ENCODE data around the gene ALOX15B. TPM values are rescaled to one million over a fixed set of nuclear protein-coding genes. Genes with fewer than 3 reads are reported as not detected.

Gene ALOX15B
- total RNA-seq, 1 donor from 2014 or later = not detected

DNA sequence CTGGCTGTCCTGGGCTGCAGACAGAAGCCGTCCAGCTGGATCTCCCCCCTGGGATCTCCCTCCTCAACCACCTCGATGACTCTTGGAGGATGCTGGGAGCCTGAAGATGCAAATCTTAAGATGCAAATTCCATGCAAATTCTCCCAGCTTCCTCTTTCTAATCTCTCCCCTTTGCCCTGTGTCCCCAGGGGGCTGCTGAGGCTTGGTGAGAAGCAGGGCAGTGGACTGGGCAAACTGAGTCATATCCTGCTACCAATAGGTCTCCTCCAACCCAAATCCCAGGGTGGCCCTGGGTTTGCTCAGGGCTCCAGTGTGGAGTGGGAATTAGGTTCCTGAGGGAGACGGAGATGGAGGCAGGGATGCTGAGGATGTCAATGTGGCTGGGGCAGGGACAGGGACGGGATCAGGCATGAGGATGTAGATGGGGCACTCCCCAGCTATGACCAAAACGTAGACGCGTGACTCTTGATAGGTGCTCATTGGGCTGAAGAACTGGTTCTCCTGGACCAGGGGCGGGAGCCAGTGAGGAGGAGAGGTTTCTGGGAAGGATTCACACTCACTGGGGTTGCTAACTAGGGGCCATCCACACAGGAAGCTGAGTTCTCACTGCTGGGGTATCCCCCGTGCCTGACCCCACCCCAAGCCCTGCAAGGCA is 52.3 kb downstream of the ALOX15B start:
- H3K36me3 ChIP-seq = no peaks in the 10 kb centered on the region
- Mint-ChIP-seq H3K9me3 (no peaks in the 10 kb centered on the region), H3K36me3 (no peaks in the 10 kb centered on the region)

DNA sequence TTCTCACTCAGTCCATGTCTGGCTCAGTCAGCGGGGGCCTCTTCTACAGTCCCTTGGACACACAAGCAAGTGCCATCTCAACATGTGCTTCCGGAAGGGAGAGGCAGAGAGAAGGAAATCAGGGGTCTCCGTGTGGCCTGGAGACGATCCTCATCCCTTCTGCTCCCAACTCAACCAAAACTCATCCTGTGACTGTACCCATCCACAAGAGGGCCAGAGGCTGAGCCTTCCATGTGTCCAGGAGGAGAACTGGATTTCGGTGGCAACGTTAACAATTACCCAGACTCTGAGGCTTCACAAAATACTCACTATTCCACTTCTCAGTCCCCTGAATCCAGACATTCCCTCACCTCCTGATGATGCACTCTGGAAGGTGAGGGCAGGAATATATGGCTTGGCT is 56.5 kb downstream of the ALOX15B start:
- Mint-ChIP-seq H3K4me1 (peaks cover 2% of the 10 kb centered on the region), H3K27ac (no peak overlapping the region), H3K27me3 (ENCODE audit: insufficient read depth, low read depth) (peaks cover 20% of the 10 kb centered on the region), H3K4me3 (no peak overlapping the region), H3K9me3 (no peaks in the 10 kb centered on the region), H3K36me3 (no peaks in the 10 kb centered on the region)
- Histone ChIP-seq H3K36me3 (no peaks in the 10 kb centered on the region), H3K79me2 (ENCODE audit: low read depth) (no peaks in the 10 kb centered on the region), H3F3A (ENCODE audit: low read depth) (no peaks in the 10 kb centered on the region), H2AFZ (replicated peaks) (no peak overlapping the region), H3K27me3 (peaks cover 21% of the 10 kb centered on the region), H3K27ac (no peak overlapping the region), H3K4me2 (no peak overlapping the region), H4K20me1 (ENCODE audit: low read depth) (no peaks in the 10 kb centered on the region), H3K4me3 (no peak overlapping the region), H3K4me1 (no peaks in the 10 kb centered on the region), H3K9ac (no peak overlapping the region), H3K9me3 (ENCODE audit: low read depth) (no peaks in the 10 kb centered on the region)
- DNase-seq (ENCODE audit: low spot score) = no peak
- TF ChIP-seq EZH2phosphoT487 (IDR thresholded peaks at IDR 0.05) = no peak
- no peak for TF ChIP-seq EZH2 (IDR thresholded peaks at IDR 0.05)
- TF ChIP-seq, protein P1, sequence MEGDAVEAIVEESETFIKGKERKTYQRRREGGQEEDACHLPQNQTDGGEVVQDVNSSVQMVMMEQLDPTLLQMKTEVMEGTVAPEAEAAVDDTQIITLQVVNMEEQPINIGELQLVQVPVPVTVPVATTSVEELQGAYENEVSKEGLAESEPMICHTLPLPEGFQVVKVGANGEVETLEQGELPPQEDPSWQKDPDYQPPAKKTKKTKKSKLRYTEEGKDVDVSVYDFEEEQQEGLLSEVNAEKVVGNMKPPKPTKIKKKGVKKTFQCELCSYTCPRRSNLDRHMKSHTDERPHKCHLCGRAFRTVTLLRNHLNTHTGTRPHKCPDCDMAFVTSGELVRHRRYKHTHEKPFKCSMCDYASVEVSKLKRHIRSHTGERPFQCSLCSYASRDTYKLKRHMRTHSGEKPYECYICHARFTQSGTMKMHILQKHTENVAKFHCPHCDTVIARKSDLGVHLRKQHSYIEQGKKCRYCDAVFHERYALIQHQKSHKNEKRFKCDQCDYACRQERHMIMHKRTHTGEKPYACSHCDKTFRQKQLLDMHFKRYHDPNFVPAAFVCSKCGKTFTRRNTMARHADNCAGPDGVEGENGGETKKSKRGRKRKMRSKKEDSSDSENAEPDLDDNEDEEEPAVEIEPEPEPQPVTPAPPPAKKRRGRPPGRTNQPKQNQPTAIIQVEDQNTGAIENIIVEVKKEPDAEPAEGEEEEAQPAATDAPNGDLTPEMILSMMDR (IDR thresholded peaks at IDR 0.05) = no peak

More for the DNA sequence above, 52.3 kb downstream of the ALOX15B start:
- Histone ChIP-seq H3K4me1 (peaks cover 8% of the 10 kb centered on the region), H4K20me1 (ENCODE audit: low read depth) (no peaks in the 10 kb centered on the region), H3F3A (ENCODE audit: low read depth) (no peaks in the 10 kb centered on the region), H3K27ac (no peak overlapping the region), H3K4me2 (no peak overlapping the region), H3K9me3 (ENCODE audit: low read depth) (no peaks in the 10 kb centered on the region), H3K4me3 (no peak overlapping the region), H3K27me3 (peaks cover 32% of the 10 kb centered on the region), H2AFZ (replicated peaks) (no peak overlapping the region), H3K9ac (no peak overlapping the region), H3K79me2 (ENCODE audit: low read depth) (no peaks in the 10 kb centered on the region)
- Mint-ChIP-seq H3K27ac (no peak overlapping the region), H3K27me3 (ENCODE audit: insufficient read depth, low read depth) (peaks cover 23% of the 10 kb centered on the region), H3K4me1 (peaks cover 5% of the 10 kb centered on the region), H3K4me3 (no peak overlapping the region)
- no peak for TF ChIP-seq EZH2phosphoT487 (IDR thresholded peaks at IDR 0.05)
- TF ChIP-seq, protein P1 (IDR thresholded peaks at IDR 0.05) = no peak
- no peak for TF ChIP-seq EZH2 (IDR thresholded peaks at IDR 0.05)
- DNase-seq (ENCODE audit: low spot score) = no peak

DNA sequence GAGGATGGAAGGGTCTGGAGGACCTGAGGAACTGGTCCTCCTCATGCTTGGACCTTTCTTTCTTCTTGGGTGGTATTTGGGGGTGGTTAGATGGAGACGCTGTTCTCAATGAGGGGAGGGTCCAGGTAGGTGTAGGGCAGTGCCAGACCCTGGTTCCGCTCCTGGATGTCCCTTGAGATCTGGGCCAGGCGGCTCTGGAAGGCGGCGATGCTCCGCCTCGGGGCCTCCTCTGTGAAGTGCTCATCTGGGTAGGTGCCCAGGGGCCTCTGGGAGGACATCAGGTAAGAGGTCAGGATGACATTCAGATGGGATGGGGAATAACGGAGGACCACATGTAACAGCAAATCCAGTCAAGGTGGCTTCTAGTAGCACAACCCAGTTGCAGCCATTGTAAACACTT is 57.7 kb downstream of the ALOX15B start:
- Histone ChIP-seq H3K27ac (no peak overlapping the region), H3K9ac (no peak overlapping the region), H3K79me2 (ENCODE audit: low read depth) (no peaks in the 10 kb centered on the region), H2AFZ (replicated peaks) (no peak overlapping the region), H3K36me3 (no peaks in the 10 kb centered on the region), H3F3A (ENCODE audit: low read depth) (no peaks in the 10 kb centered on the region), H3K27me3 (peaks cover 15% of the 10 kb centered on the region), H3K9me3 (ENCODE audit: low read depth) (no peaks in the 10 kb centered on the region), H3K4me1 (no peaks in the 10 kb centered on the region), H3K4me3 (no peak overlapping the region), H3K4me2 (no peak overlapping the region), H4K20me1 (ENCODE audit: low read depth) (no peaks in the 10 kb centered on the region)
- no peak overlapping the region for H3K4me3 Mint-ChIP-seq
- no peak for DNase-seq (ENCODE audit: low spot score)
- H3K9me3 Mint-ChIP-seq = no peaks in the 10 kb centered on the region
- no peaks in the 10 kb centered on the region for H3K36me3 Mint-ChIP-seq
- TF ChIP-seq, protein P1 (IDR thresholded peaks at IDR 0.05) = no peak
- no peak for TF ChIP-seq EZH2 (IDR thresholded peaks at IDR 0.05)
- no peak for TF ChIP-seq EZH2phosphoT487 (IDR thresholded peaks at IDR 0.05)
- H3K4me1 Mint-ChIP-seq = peaks cover 2% of the 10 kb centered on the region
- no peak overlapping the region for H3K27ac Mint-ChIP-seq
- peaks cover 25% of the 10 kb centered on the region for H3K27me3 Mint-ChIP-seq (ENCODE audit: insufficient read depth, low read depth)

Small RNA genes lying within 50 kb of the gene (microRNA-seq; reads per million reads assigned to microRNA genes)
- gene MIR4314 = not detected

Small RNA genes lying within 50 kb of the gene (small RNA-seq; reads per million reads assigned to genes)
- gene MIR4314 = not detected

Other genes starting within 250 kb of the ALOX15B start
- gene KDM6B, start 204.8 kb upstream of the ALOX15B start, total RNA-seq (ENCODE audit: low replicate concordance) = 6.8 and 12.3 TPM in 2 replicates
- 13.8 and 53.7 TPM in 2 replicates for gene TMEM88, start 184.0 kb upstream of the ALOX15B start, total RNA-seq (ENCODE audit: low replicate concordance)
- gene NAA38, start 181.5 kb upstream of the ALOX15B start, total RNA-seq (ENCODE audit: low replicate concordance) = 8.6 and 27.4 TPM in 2 replicates
- gene CYB5D1, start 181.1 kb upstream of the ALOX15B start, total RNA-seq (ENCODE audit: low replicate concordance) = 11.5 and 12.9 TPM in 2 replicates
- 12.8 and 28.0 TPM in 2 replicates for gene CHD3, start 150.3 kb upstream of the ALOX15B start, total RNA-seq (ENCODE audit: low replicate concordance)
- 4.0 and 4.8 TPM in 2 replicates for gene RNF227, start 122.8 kb upstream of the ALOX15B start, total RNA-seq (ENCODE audit: low replicate concordance)
- gene KCNAB3, start 109.2 kb upstream of the ALOX15B start, total RNA-seq (ENCODE audit: low replicate concordance) = 1.0 and 2.7 TPM in 2 replicates
- 9.8 and 30.9 TPM in 2 replicates for gene TRAPPC1, start 107.1 kb upstream of the ALOX15B start, total RNA-seq (ENCODE audit: low replicate concordance)
- gene CNTROB, start 106.9 kb upstream of the ALOX15B start, total RNA-seq (ENCODE audit: low replicate concordance) = 21.2 and 48.8 TPM in 2 replicates
- gene GUCY2D, start 36.4 kb upstream of the ALOX15B start, total RNA-seq (ENCODE audit: low replicate concordance) = 0.37 TPM in 1 of 2 replicates, not detected in the other
- 0.28 TPM in 1 of 2 replicates, not detected in the other for gene ALOX12B, start 48.7 kb downstream of the ALOX15B start, total RNA-seq (ENCODE audit: low replicate concordance)
- gene ALOXE3, start 79.5 kb downstream of the ALOX15B start, total RNA-seq (ENCODE audit: low replicate concordance) = not detected in 2 replicates
- gene HES7, start 85.0 kb downstream of the ALOX15B start, total RNA-seq (ENCODE audit: low replicate concordance) = 2.0 TPM in 1 of 2 replicates, not detected in the other
- 3.2 and 11.4 TPM in 2 replicates for gene PER1, start 113.3 kb downstream of the ALOX15B start, total RNA-seq (ENCODE audit: low replicate concordance)
- 9.4 and 11.7 TPM in 2 replicates for gene VAMP2, start 123.9 kb downstream of the ALOX15B start, total RNA-seq (ENCODE audit: low replicate concordance)
- gene TMEM107, start 137.3 kb downstream of the ALOX15B start, total RNA-seq (ENCODE audit: low replicate concordance) = 26.0 and 45.5 TPM in 2 replicates
- 0.71 and 4.1 TPM in 2 replicates for gene BORCS6, start 151.1 kb downstream of the ALOX15B start, total RNA-seq (ENCODE audit: low replicate concordance)
- 149 and 156 TPM in 2 replicates for gene AURKB, start 171.5 kb downstream of the ALOX15B start, total RNA-seq (ENCODE audit: low replicate concordance)
- gene CTC1, start 209.0 kb downstream of the ALOX15B start, total RNA-seq (ENCODE audit: low replicate concordance) = 6.4 and 10.4 TPM in 2 replicates
- gene PFAS, start 210.2 kb downstream of the ALOX15B start, total RNA-seq (ENCODE audit: low replicate concordance) = 64.6 and 83.5 TPM in 2 replicates
- gene RANGRF, start 249.6 kb downstream of the ALOX15B start, total RNA-seq (ENCODE audit: low replicate concordance) = 11.9 and 19.9 TPM in 2 replicates